GM12891 (cell line): ENCODE measurements around the gene CLDN3.

Experiments used
- POLR2A ChIP-seq: IDR thresholded peaks from 2 replicates; pipeline ENCODE4 v1.6.1; 2011; ENCODE audit warnings: low read depth, low read length, control low read depth
- POLR2AphosphoS5 ChIP-seq: IDR thresholded peaks from 2 replicates; pipeline ENCODE4 v1.6.1; 2011; ENCODE audit warnings: low read depth, low read length, control low read depth
- SPI1 ChIP-seq: IDR thresholded peaks from 2 replicates; pipeline ENCODE4 v1.6.1; 2011; ENCODE audit warnings: low read depth, low read length, control low read depth
- TAF1 ChIP-seq: IDR thresholded peaks from 2 replicates; pipeline ENCODE4 v1.6.1; 2011; ENCODE audit warnings: low read depth, low read length, control low read depth

DNA sequence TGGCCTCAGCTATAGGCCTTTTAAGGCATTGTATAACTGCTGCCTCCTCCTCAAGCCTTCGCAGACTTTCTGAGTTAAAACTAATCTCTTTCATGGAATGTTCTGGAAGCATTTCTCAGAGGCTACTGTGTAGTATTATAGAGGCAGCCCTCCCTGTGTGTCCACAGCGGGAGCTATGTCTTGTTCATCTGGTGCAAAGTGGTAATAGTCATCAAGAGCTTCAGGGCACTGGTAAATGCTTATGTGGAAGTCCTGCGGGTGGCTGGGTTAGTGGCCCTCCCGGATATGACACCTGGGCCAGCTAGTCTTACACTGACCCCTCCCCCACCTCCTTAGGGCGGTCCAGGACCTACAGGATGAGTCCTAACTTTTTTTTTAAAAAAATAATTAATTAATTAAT lies 29.3 kb downstream of the CLDN3 start:
- no peak for TF ChIP-seq POLR2AphosphoS5
- TF ChIP-seq TAF1 = no peak
- no peak for TF ChIP-seq POLR2A
- TF ChIP-seq SPI1 = no peak
